Loucy (cell line): Measurements from ENCODE around the gene ZNF521.

Experiments
- H2AFZ ChIP-seq: fragments of 200-600 bp; sonication (generic); 2 replicates; pipeline ENCODE4 v1.6.0; 2016; ENCODE audit warnings: antibody characterized with exemption, mild to moderate bottlenecking, low read length, moderate library complexity
- H3F3A ChIP-seq: fragments of 200-600 bp; 2 replicates; pipeline ENCODE4 v1.6.0; 2016; ENCODE audit warnings: antibody characterized with exemption, low read depth, mild to moderate bottlenecking
- H3K27me3 ChIP-seq: fragments of 200-600 bp; sonication (generic); 2 replicates; pipeline ENCODE4 v1.6.1; 2014; ENCODE audit warnings: low read length, mild to moderate bottlenecking; ENCODE audit not compliant: insufficient read depth, poor library complexity, severe bottlenecking
- H3K36me3 ChIP-seq: fragments of 200-600 bp; sonication (generic); 2 replicates; pipeline ENCODE4 v1.6.1; 2016; ENCODE audit warnings: low read length; ENCODE audit not compliant: insufficient read depth
- H3K4me1 ChIP-seq: fragments of 200-600 bp; sonication (generic); 2 replicates; pipeline ENCODE4 v1.5.1; 2014; ENCODE audit warnings: low read length, mild to moderate bottlenecking; ENCODE audit not compliant: insufficient read depth, poor library complexity, severe bottlenecking
- H3K4me2 ChIP-seq: fragments of 200-600 bp; sonication (generic); 2 replicates; pipeline ENCODE4 v1.6.0; 2014; ENCODE audit warnings: antibody characterized with exemption, low read length, low read depth, mild to moderate bottlenecking; ENCODE audit not compliant: poor library complexity, severe bottlenecking
- H3K4me3 ChIP-seq: fragments of 200-600 bp; sonication (generic); 2 replicates; pipeline ENCODE4 v1.5.1; 2014; ENCODE audit warnings: low read length, mild to moderate bottlenecking, mixed read lengths; ENCODE audit not compliant: poor library complexity, severe bottlenecking
- H3K79me2 ChIP-seq: fragments of 200-600 bp; sonication (generic); 2 replicates; pipeline ENCODE4 v1.6.1; 2014; ENCODE audit warnings: low read length; ENCODE audit not compliant: insufficient read depth
- H3K9ac ChIP-seq: fragments of 200-600 bp; sonication (generic); 2 replicates; pipeline ENCODE4 v1.6.0; 2014; ENCODE audit warnings: mild to moderate bottlenecking, low read depth, low read length, moderate library complexity; ENCODE audit not compliant: poor library complexity, severe bottlenecking
- H3K9me2 ChIP-seq: fragments of 200-600 bp; sonication (generic); replicated peaks from 2 replicates; pipeline ENCODE4 v1.6.1; 2016; ENCODE audit warnings: low read depth, low read length, mixed read lengths
- H3K9me3 ChIP-seq: fragments of 200-600 bp; sonication (generic); 2 replicates; pipeline ENCODE4 v1.6.1; 2014; ENCODE audit warnings: mild to moderate bottlenecking, antibody characterized with exemption, low read length, low read depth; ENCODE audit not compliant: insufficient read depth
- H4K20me1 ChIP-seq: fragments of 200-600 bp; sonication (generic); 2 replicates; pipeline ENCODE4 v1.6.0; 2014; ENCODE audit warnings: antibody characterized with exemption, low read length, mild to moderate bottlenecking; ENCODE audit not compliant: insufficient read depth, poor library complexity, severe bottlenecking
- EZH2phosphoT487 ChIP-seq: fragments of 200-600 bp; IDR thresholded peaks from 2 replicates; pipeline ENCODE4 v1.6.1; 2018; ENCODE audit warnings: antibody characterized with exemption, mild to moderate bottlenecking, moderate library complexity, borderline replicate concordance
- TF ChIP-seq, protein P1 (sequence below): fragments of 200-600 bp; sonication (generic); conservative IDR thresholded peaks from 2 replicates; pipeline ENCODE4 v1.5.1; 2014; ENCODE audit warnings: mild to moderate bottlenecking, antibody characterized with exemption, low read length

The ZNF521 gene

DNA sequence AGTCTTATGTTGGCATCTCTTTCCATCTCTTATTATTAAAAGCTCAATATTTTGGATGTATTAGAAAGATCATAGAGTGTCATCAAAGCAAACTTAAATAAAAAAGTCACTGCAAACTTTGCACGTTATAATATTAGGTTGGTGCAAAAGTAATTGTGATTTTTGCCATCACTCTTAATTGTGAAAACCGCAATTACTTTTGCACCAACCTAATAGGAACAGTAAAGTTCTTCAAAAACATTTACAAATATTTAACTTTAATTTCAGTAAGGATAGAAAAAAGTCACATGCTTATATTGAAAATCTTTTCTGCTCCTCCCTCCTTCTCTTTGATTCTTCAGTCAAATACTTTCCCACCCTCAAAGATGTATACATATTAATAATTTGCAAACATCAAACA, 51.5 kb downstream of the ZNF521 start:
- no peak overlapping the region for H3K4me2 ChIP-seq
- H2AFZ ChIP-seq = no peak overlapping the region
- peaks cover 29% of the 10 kb centered on the region for H3K4me1 ChIP-seq
- H3F3A ChIP-seq = no peaks in the 10 kb centered on the region
- H3K9me2 ChIP-seq = no peaks in the 10 kb centered on the region
- H4K20me1 ChIP-seq = no peaks in the 10 kb centered on the region
- no peak overlapping the region for H3K9ac ChIP-seq
- no peak overlapping the region for H3K4me3 ChIP-seq
- TF ChIP-seq, protein P1, sequence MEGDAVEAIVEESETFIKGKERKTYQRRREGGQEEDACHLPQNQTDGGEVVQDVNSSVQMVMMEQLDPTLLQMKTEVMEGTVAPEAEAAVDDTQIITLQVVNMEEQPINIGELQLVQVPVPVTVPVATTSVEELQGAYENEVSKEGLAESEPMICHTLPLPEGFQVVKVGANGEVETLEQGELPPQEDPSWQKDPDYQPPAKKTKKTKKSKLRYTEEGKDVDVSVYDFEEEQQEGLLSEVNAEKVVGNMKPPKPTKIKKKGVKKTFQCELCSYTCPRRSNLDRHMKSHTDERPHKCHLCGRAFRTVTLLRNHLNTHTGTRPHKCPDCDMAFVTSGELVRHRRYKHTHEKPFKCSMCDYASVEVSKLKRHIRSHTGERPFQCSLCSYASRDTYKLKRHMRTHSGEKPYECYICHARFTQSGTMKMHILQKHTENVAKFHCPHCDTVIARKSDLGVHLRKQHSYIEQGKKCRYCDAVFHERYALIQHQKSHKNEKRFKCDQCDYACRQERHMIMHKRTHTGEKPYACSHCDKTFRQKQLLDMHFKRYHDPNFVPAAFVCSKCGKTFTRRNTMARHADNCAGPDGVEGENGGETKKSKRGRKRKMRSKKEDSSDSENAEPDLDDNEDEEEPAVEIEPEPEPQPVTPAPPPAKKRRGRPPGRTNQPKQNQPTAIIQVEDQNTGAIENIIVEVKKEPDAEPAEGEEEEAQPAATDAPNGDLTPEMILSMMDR = no peak
- no peak for TF ChIP-seq EZH2phosphoT487
- H3K79me2 ChIP-seq = peaks cover 43% of the 10 kb centered on the region; the same call in 1 of the 2 replicates
- H3K36me3 ChIP-seq = peaks cover 11% of the 10 kb centered on the region; the same call in 1 of the 2 replicates
- no peaks in the 10 kb centered on the region for H3K9me3 ChIP-seq
- no peaks in the 10 kb centered on the region for H3K27me3 ChIP-seq

DNA sequence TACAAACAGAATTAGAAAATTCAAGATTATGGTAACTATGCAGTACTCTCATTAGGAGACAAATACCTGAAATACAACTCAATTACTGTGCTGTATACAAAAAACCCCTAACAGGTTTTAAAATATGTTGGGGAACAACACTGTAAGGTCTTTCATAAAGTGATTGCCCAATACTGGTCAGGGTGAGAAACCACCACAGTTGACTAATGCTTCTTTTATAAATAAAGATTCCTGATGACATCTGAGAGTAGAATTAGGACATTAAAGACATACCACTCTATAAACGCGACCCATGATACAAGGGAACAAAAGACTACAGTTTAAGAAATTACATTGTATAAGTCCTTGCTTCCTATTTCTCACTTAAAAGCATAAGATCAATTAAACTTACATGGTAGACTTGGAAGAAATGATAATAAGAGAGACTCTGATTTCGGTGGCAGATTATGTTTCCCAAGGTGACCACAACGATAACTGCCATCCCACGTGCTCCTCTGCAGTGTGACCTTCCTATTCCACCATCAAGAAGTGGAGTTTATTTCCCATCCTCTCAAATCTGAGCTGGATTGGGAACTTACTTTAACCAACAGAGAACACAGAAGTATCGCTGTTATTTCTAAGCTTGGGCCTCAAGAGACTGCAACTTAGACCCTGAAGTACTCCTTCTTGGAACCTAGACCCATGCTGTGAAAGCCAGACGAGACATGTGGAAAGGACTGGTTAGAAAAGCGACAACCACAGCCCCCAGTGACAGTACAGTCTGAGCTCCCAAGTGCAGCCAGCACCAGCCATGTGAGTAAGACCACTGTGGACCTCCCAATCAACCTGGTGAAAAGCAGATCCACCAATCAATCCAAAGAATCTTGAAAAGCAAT, 52.3 kb downstream of the ZNF521 start:
- H3K9me3 ChIP-seq = no peaks in the 10 kb centered on the region
- peaks cover 14% of the 10 kb centered on the region; the same call in 1 of the 2 replicates for H3K36me3 ChIP-seq
- peaks cover 29% of the 10 kb centered on the region for H3K4me1 ChIP-seq
- peaks cover 39% of the 10 kb centered on the region; the same call in 1 of the 2 replicates for H3K79me2 ChIP-seq
- no peaks in the 10 kb centered on the region for H4K20me1 ChIP-seq
- peak overlapping the region; percentile 29 for H3K4me3 ChIP-seq
- H3K27me3 ChIP-seq = no peaks in the 10 kb centered on the region
- H3K4me2 ChIP-seq = peak overlapping the region; percentile 47
- no peak overlapping the region for H2AFZ ChIP-seq
- TF ChIP-seq, protein P1 = no peak
- TF ChIP-seq EZH2phosphoT487 = no peak
- H3F3A ChIP-seq = no peaks in the 10 kb centered on the region
- no peaks in the 10 kb centered on the region for H3K9me2 ChIP-seq
- peak overlapping the region; percentile 20 for H3K9ac ChIP-seq

DNA sequence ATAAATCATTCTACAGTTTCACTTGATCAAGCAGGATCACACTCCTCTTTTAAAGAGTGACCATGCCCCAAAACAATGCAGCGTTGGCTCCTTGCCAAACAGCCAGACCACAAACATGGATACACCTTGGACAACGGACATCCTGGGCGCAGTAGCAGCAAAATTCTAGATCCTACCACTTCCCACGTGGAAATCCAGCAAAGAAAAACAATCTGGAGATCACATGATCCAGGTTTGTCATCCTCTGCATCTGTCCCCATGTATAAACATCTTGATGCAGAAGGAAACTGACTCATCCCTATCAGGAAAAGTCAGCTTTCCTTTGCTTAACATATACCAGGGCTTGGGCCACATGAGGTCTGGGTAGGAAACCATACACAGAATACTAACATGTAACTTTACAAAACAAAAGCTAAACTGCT, 53.1 kb downstream of the ZNF521 start:
- TF ChIP-seq EZH2phosphoT487 = no peak
- TF ChIP-seq, protein P1 = no peak
- Histone ChIP-seq H3K27me3 (no peaks in the 10 kb centered on the region), H3F3A (no peaks in the 10 kb centered on the region), H3K9me3 (no peaks in the 10 kb centered on the region), H3K4me1 (peaks cover 25% of the 10 kb centered on the region), H3K36me3 (peaks cover 14% of the 10 kb centered on the region; the same call in 1 of the 2 replicates), H3K9ac (peak overlapping the region; percentile 20), H3K4me2 (peak overlapping the region; percentile 47), H4K20me1 (no peaks in the 10 kb centered on the region), H3K4me3 (peak overlapping the region; percentile 29), H3K79me2 (peaks cover 39% of the 10 kb centered on the region; the same call in 1 of the 2 replicates), H3K9me2 (no peaks in the 10 kb centered on the region), H2AFZ (no peak overlapping the region)
